HUES64 (cell line): Measurements from ENCODE around the gene HCFC1.

Source experiments
- H3K27ac ChIP-seq: 2 replicates; pipeline ENCODE4 v1.7.0; 2013; ENCODE audit warnings: low read depth, low read length, inconsistent platforms
- H3K27me3 ChIP-seq: 2 replicates; pipeline ENCODE4 v1.6.1; 2013; ENCODE audit warnings: mild to moderate bottlenecking, low read length; ENCODE audit not compliant: insufficient read depth
- H3K36me3 ChIP-seq: 2 replicates; pipeline ENCODE4 v1.6.1; 2013; ENCODE audit warnings: mild to moderate bottlenecking, low read length; ENCODE audit not compliant: insufficient read depth
- H3K4me1 ChIP-seq: 2 replicates; pipeline ENCODE4 v1.6.1; 2013; ENCODE audit warnings: mild to moderate bottlenecking, low read length, moderate library complexity; ENCODE audit not compliant: insufficient read depth
- H3K4me3 ChIP-seq: 2 replicates; pipeline ENCODE4 v1.5.1; 2013; ENCODE audit warnings: mild to moderate bottlenecking, low read length, moderate library complexity
- H3K9ac ChIP-seq: 2 replicates; pipeline ENCODE4 v1.6.1; 2013; ENCODE audit warnings: mild to moderate bottlenecking, low read depth, low read length
- H3K9me3 ChIP-seq: 2 replicates; pipeline ENCODE4 v1.6.1; 2013; ENCODE audit warnings: low read depth, low read length; ENCODE audit not compliant: insufficient read depth
- WGBS: fragments of 150-250, 120-280 bp; methylation state at CpG from one replicate; pipeline ENCODE4 v1.1.7; 2013; ENCODE audit warnings: missing lambda C conversion rate; 5-methylcytosine and 5-hydroxymethylcytosine counted together

HCFC1 gene

GRCh38 chrX:153953892-153954557 is 17.6 kb downstream of the HCFC1 start:
- 92% methylated on average over 33 of the region's 33 CpGs for WGBS

GRCh38 chrX:153953342-153953830 is 18.2 kb downstream of the HCFC1 start:
- Histone ChIP-seq H3K9ac (no peak overlapping the region), H3K36me3 (peaks cover 90% of the 10 kb centered on the region), H3K27me3 (no peaks in the 10 kb centered on the region), H3K4me3 (no peak overlapping the region), H3K9me3 (no peaks in the 10 kb centered on the region), H3K4me1 (no peaks in the 10 kb centered on the region), H3K27ac (peak overlapping the region; percentile 79)
- 39% methylated on average over 32 of the region's 33 CpGs for WGBS

More at GRCh38 chrX:153953892-153954557, 17.6 kb downstream of the HCFC1 start:
- peaks cover 96% of the 10 kb centered on the region for H3K36me3 ChIP-seq
- no peaks in the 10 kb centered on the region for H3K9me3 ChIP-seq
- H3K4me1 ChIP-seq = no peaks in the 10 kb centered on the region
- H3K9ac ChIP-seq = no peak overlapping the region
- H3K27me3 ChIP-seq = no peaks in the 10 kb centered on the region
- no peak overlapping the region; the same call in 1 of the 2 replicates for H3K27ac ChIP-seq
- no peak overlapping the region for H3K4me3 ChIP-seq

GRCh38 chrX:153952373-153953026 is 19.1 kb downstream of the HCFC1 start:
- Histone ChIP-seq H3K4me3 (no peak overlapping the region), H3K9me3 (no peaks in the 10 kb centered on the region), H3K27me3 (no peaks in the 10 kb centered on the region), H3K36me3 (peaks cover 86% of the 10 kb centered on the region), H3K4me1 (0 out of 2 replicates have a peak, but pooled peaks cover 4% of the 10 kb centered on the region), H3K9ac (no peak overlapping the region), H3K27ac (peak overlapping the region; percentile 79)
- 95% methylated on average over 32 of the region's 32 CpGs for WGBS

DNA sequence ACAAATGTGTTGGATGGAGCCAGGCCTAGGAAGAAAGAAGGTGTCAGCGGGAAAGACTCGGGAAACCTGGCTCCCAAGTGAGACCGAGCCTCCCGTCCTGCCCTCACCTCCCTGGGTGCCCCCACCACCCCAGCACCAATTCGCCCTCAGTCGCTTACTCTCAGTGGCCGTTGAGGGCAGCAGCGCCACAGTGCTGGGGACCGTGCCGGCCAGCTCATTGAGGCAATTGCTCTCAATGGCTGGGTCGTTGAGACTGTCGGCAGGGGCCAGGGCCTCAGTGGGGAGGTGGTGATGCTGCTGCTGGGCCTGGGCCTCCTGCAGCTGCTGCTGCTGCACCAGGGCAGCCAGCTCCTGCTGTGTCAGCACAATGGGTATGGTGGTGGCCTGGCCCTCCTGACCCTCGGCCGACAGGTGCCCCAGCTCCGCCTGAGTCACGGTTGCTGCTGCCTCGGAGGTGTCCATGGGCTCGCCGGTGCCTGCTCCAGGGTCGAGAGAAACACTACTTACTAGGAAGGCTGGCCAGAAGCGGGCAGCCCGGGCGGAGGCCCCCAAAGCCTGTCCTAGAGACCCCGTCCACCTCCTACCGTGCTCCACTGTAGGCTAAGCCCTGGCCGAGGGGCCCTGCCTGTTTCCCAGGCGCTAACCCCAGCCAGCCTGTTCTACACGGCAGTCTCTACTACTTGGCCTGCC is 19.8 kb downstream of the HCFC1 start:
- WGBS = 94% methylated on average over 28 of the region's 28 CpGs
- Histone ChIP-seq H3K4me1 (0 out of 2 replicates have a peak, but pooled peaks cover 5% of the 10 kb centered on the region), H3K36me3 (peaks cover 83% of the 10 kb centered on the region), H3K9me3 (no peaks in the 10 kb centered on the region), H3K27me3 (no peaks in the 10 kb centered on the region), H3K27ac (no peak overlapping the region; the same call in 1 of the 2 replicates), H3K4me3 (no peak overlapping the region), H3K9ac (no peak overlapping the region)

DNA sequence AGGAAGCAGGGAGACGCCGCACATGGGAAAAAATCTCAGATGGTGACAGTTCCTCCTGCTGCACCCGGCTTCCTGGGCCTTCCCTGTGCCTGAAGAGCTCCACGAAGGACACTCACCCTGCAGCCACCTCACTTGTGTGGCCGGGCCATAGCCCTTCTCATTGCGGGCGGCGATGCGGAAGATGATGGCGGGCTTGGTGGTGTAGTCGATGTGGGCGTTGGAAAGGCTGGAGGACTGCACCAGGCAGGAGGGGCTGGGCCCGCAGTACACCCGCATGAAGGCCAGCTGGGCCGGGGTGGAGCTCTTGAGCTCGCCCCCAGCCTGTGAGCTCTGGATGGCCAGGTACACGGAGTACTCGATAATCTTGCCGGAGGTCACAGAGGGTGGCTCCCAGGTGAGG is 21.5 kb downstream of the HCFC1 start:
- WGBS = 89% methylated on average over 19 of the region's 19 CpGs
- Histone ChIP-seq H3K9ac (no peak overlapping the region), H3K27ac (no peak overlapping the region), H3K4me1 (0 out of 2 replicates have a peak, but pooled peaks cover 5% of the 10 kb centered on the region), H3K27me3 (no peaks in the 10 kb centered on the region), H3K36me3 (peaks cover 66% of the 10 kb centered on the region), H3K4me3 (no peak overlapping the region), H3K9me3 (no peaks in the 10 kb centered on the region)

DNA sequence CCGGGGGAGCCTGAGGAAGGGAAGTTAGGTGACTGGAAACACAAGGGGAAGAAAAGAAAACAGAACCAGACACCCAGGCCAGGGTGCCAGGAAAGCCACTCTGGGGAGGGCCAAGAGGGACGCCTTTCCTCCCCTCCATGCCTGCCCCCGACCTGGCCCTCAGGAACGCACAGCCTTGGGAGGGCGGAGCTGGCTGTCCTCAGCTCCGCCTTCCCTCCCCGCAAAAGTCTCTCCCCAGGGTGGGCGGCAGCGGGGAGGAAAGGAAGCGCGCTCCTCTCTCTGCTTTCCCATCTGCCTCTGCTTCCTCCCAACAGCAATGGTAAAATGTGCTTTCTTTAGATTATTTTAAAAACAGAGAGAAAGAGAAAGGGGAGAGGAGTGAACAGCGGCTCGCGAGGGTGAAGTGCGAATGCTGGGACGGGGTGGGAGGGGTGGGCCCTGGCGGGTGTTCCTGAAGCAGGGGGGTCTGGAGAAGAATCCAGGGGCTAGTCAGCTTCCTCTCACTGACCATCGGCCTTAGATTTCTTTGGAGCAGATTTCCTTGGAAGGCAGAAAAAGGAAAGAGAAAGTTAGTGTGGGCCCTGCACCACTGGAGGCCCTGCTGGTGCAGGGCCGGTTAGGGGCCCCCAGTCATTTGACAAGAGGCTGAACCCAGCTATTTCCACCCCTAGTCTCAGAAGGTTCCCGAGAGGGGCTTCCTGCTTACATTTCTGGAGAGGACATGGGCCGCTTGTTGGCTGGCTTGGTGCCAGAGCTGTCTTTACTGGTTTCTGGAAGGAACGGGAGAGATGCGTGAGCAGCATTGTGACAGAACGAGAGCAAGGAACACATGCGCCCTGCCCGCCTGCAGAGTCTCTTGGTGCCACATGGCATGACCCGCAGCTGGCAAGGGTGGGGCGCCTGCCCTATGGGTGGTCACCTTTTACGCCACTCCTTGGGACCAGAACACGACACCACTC is 22.5 kb downstream of the HCFC1 start:
- 77% methylated on average over 25 of the region's 30 CpGs for WGBS
- peaks cover 56% of the 10 kb centered on the region for H3K36me3 ChIP-seq
- 0 out of 2 replicates have a peak, but pooled peaks cover 5% of the 10 kb centered on the region for H3K4me1 ChIP-seq

GRCh38 chrX:153948002-153948466 is 23.6 kb downstream of the HCFC1 start:
- Histone ChIP-seq H3K9me3 (no peaks in the 10 kb centered on the region), H3K9ac (0 out of 2 replicates have a peak overlapping the region, but pooled peaks have one; percentile 19), H3K27ac (peak overlapping the region; percentile 84), H3K36me3 (peaks cover 46% of the 10 kb centered on the region), H3K27me3 (no peaks in the 10 kb centered on the region), H3K4me3 (no peak overlapping the region), H3K4me1 (0 out of 2 replicates have a peak, but pooled peaks cover 5% of the 10 kb centered on the region)
- WGBS = 55% methylated on average over 5 of the region's 10 CpGs

More for the DNA sequence above, 22.5 kb downstream of the HCFC1 start:
- Histone ChIP-seq H3K27ac (peak overlapping the region; percentile 84), H3K9ac (no peak overlapping the region), H3K4me3 (no peak overlapping the region), H3K9me3 (no peaks in the 10 kb centered on the region), H3K27me3 (no peaks in the 10 kb centered on the region)

DNA sequence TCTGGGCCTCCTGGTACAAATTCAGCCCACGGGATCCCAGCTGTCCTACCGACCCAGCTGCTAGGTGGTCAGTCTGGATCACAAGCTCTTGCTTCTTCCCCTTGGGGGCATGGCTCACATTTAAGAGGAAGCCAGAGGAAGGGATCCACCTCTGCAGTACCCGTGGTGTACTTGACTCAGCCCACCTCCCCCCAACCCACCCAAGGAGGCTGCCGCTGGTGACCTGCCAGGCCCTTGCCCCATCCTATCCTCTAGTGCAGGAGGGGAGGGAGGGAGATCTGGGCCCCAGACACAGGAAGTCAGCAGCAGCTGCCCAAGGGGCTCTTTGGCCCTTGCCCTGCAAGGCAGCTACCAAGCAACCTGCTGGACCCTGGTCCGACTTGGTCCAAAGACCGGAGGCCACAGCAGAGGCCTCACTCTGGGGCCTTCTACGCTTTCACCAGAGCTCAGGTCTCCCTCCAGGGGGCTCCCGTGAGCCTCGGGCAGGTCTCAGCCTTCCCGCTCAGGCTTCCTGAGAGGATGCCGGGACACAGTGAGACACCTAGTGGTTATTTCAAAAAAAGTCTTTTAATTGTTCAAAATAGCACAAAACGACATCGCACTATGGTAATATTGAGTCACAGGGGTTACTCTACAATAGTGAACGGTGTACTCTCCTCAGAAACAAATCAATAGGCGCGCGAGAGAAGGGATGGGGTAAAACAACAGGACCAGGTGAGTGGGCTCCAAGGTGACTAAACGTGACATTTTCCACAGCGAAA is 24.4 kb downstream of the HCFC1 start:
- no peaks in the 10 kb centered on the region for H3K27me3 ChIP-seq
- H3K27ac ChIP-seq = peak overlapping the region; percentile 84; the same call in 1 of the 2 replicates
- H3K9ac ChIP-seq = no peak overlapping the region
- 0 out of 2 replicates have a peak, but pooled peaks cover 5% of the 10 kb centered on the region for H3K4me1 ChIP-seq
- H3K36me3 ChIP-seq = peaks cover 38% of the 10 kb centered on the region
- H3K4me3 ChIP-seq = no peak overlapping the region
- no peaks in the 10 kb centered on the region for H3K9me3 ChIP-seq
- WGBS = 59% methylated on average over 13 of the region's 19 CpGs

DNA sequence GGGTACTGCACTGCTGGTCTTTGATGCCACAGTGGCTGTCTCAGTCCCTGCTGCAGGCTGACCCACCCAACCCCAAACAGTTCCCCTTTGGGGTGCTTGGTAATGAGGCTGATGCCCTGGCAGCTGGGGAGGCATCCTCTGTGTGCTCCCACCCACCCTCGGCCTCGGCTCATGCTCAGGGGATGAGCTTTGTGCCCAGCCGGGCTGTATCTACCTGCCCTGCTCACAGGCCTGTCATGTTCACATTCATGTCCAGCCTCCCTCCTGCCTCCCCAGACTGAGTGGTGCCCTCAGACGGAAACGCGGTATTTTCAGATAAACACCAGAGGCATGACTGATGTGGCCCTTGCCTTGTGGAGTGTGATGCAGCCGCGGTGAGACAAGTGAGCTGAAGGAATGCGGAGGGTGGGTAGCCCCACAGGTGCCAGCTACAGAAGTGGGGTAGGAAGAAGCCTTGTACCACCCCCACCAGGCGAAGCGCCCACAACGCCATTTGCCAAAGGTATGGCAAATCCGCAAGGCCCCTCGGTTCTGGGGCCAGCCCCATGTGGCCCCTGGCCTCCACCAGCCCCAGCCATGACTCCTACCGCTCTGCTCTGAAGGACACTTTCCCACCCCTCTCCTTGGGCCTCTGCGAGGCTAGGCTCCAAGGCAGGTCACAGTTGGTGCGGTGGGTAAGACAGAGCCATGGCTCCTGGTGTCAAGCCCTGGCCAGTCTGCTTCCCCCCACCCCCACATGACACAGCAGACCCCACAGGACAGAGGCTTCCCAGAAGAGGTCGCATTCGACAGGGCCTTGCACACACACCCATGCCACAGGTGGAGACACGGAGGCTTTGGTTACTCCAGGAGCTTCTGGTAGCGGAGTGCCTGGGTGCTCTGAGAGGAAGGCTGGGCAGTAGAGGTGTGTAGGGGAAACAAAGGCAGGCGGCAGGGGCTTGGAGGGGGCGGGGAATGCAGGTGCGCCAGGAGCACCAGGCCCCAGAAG is 25.4 kb downstream of the HCFC1 start:
- H3K9me3 ChIP-seq = no peaks in the 10 kb centered on the region
- H3K27me3 ChIP-seq = no peaks in the 10 kb centered on the region
- no peak overlapping the region for H3K27ac ChIP-seq
- H3K4me1 ChIP-seq = 0 out of 2 replicates have a peak, but pooled peaks cover 5% of the 10 kb centered on the region
- 96% methylated on average over 24 of the region's 24 CpGs for WGBS
- H3K9ac ChIP-seq = no peak overlapping the region
- peaks cover 28% of the 10 kb centered on the region for H3K36me3 ChIP-seq
- H3K4me3 ChIP-seq = no peak overlapping the region
